ENCODE data around the gene SORT1. TPM values are rescaled to one million over a fixed set of nuclear protein-coding genes. Genes with fewer than 3 reads are reported as not detected.

Gene SORT1
- total and polyA plus RNA-seq, 8 donors: 39.4 to 165 (median 46.7) TPM

DNA sequence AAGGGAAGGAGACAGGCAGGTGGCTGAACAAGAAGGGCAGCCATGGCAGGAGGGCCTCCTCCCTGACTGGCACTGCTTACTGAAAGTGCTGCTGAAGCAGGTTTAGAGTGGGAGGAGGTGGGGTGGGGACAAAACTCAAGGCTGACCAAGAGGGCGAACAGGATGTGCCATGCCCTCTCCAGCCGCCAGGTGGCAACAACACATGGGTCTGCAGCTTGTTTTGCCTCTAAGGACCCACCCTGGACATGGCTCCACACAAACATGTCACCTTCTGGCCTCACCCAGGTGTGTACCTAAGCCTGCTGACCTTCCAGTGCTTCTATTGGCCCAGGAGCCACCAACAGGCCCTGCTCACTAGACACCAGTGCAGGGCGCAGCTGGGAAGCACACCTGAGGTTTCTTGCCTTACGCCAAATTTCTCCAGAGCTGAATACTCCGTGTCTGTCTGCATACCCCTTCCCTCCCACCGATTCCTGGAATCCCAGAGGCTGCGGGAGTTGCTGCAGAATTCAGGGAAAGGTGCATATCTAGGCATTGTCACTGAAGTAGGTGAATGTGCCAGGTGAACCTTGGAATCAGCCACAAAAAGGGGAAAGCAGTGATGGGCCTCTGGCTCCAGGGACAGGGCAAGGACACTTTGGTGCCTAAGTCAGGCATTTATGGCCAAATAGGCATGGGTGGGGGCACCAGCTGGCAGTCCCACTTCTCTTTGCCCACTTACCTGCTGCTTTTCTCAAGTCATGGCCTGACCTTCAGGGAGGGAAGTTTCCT, 120.1 kb downstream of the SORT1 start:
- intact Hi-C loops (cut with DNase I): loop anchor here in 1 of 2 donors (5.0 kb wide), 1 partner anchor 120 kb away; the partner anchor contains the start of gene SORT1
- TF ChIP-seq, protein P1, sequence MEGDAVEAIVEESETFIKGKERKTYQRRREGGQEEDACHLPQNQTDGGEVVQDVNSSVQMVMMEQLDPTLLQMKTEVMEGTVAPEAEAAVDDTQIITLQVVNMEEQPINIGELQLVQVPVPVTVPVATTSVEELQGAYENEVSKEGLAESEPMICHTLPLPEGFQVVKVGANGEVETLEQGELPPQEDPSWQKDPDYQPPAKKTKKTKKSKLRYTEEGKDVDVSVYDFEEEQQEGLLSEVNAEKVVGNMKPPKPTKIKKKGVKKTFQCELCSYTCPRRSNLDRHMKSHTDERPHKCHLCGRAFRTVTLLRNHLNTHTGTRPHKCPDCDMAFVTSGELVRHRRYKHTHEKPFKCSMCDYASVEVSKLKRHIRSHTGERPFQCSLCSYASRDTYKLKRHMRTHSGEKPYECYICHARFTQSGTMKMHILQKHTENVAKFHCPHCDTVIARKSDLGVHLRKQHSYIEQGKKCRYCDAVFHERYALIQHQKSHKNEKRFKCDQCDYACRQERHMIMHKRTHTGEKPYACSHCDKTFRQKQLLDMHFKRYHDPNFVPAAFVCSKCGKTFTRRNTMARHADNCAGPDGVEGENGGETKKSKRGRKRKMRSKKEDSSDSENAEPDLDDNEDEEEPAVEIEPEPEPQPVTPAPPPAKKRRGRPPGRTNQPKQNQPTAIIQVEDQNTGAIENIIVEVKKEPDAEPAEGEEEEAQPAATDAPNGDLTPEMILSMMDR (IDR thresholded peaks at IDR 0.05): peak; percentile 80 to 91
- Histone ChIP-seq H3K36me3 (peaks cover 0 to 4% of the 10 kb centered on the region in 2 donors), H3K9me3 (no peaks in the 10 kb centered on the region), H3K27ac (peak overlapping the region; percentile 25 to 39), H3K4me3 (no peak overlapping the region), H3K4me1 (peaks cover 26 to 27% of the 10 kb centered on the region in 2 donors), H3K27me3 (no peaks in the 10 kb centered on the region)
- ATAC-seq (peak; percentile 67), DNase-seq (peak; percentile 46 to 92 (median 82))

GRCh38 chr1:109275706-109276345, 121.9 kb downstream of the SORT1 start:
- Histone ChIP-seq H3K27me3 (no peaks in the 10 kb centered on the region), H3K27ac (peak overlapping the region in 1 of 2 donors; percentile 54), H3K36me3 (peaks cover 0 to 4% of the 10 kb centered on the region in 2 donors), H3K4me3 (peak overlapping the region; percentile 7 to 33), H3K4me1 (peaks cover 13% of the 10 kb centered on the region in 2 donors), H3K9me3 (no peaks in the 10 kb centered on the region)
- ATAC-seq (no peak), DNase-seq (peak in 1 of 4 donors; percentile 38)
- intact Hi-C loops (cut with DNase I): loop anchor here in 1 of 2 donors (5.0 kb wide), 1 partner anchor 121 kb away; the partner anchor contains the start of gene SORT1
- TF ChIP-seq, protein P1 (IDR thresholded peaks at IDR 0.05): no peak

DNA sequence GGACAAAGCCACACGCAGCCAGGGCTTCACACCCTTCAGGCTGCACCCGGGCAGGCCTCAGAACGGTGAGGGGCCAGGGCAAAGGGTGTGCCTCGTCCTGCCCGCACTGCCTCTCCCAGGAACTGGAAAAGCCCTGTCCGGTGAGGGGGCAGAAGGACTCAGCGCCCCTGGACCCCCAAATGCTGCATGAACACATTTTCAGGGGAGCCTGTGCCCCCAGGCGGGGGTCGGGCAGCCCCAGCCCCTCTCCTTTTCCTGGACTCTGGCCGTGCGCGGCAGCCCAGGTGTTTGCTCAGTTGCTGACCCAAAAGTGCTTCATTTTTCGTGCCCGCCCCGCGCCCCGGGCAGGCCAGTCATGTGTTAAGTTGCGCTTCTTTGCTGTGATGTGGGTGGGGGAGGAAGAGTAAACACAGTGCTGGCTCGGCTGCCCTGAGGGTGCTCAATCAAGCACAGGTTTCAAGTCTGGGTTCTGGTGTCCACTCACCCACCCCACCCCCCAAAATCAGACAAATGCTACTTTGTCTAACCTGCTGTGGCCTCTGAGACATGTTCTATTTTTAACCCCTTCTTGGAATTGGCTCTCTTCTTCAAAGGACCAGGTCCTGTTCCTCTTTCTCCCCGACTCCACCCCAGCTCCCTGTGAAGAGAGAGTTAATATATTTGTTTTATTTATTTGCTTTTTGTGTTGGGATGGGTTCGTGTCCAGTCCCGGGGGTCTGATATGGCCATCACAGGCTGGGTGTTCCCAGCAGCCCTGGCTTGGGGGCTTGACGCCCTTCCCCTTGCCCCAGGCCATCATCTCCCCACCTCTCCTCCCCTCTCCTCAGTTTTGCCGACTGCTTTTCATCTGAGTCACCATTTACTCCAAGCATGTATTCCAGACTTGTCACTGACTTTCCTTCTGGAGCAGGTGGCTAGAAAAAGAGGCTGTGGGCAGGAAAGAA, 122.9 kb downstream of the SORT1 start:
- H3K4me3 ChIP-seq: peak overlapping the region; percentile 21 to 33
- peak in 3 of 4 donors; percentile 68 to 85 (median 83) for DNase-seq
- H3K36me3 ChIP-seq: peaks cover 0 to 2% of the 10 kb centered on the region in 2 donors
- TF ChIP-seq, protein P1 (IDR thresholded peaks at IDR 0.05): no peak
- peaks cover 10 to 13% of the 10 kb centered on the region in 2 donors for H3K4me1 ChIP-seq
- H3K27ac ChIP-seq: peak overlapping the region; percentile 48 to 78
- no peaks in the 10 kb centered on the region for H3K9me3 ChIP-seq
- ATAC-seq: peak; percentile 78
- intact Hi-C loops (cut with DNase I): loop anchor here in 1 of 2 donors (5.0 kb wide), 1 partner anchor 122 kb away; the partner anchor contains the start of gene SORT1
- H3K27me3 ChIP-seq: no peaks in the 10 kb centered on the region

DNA sequence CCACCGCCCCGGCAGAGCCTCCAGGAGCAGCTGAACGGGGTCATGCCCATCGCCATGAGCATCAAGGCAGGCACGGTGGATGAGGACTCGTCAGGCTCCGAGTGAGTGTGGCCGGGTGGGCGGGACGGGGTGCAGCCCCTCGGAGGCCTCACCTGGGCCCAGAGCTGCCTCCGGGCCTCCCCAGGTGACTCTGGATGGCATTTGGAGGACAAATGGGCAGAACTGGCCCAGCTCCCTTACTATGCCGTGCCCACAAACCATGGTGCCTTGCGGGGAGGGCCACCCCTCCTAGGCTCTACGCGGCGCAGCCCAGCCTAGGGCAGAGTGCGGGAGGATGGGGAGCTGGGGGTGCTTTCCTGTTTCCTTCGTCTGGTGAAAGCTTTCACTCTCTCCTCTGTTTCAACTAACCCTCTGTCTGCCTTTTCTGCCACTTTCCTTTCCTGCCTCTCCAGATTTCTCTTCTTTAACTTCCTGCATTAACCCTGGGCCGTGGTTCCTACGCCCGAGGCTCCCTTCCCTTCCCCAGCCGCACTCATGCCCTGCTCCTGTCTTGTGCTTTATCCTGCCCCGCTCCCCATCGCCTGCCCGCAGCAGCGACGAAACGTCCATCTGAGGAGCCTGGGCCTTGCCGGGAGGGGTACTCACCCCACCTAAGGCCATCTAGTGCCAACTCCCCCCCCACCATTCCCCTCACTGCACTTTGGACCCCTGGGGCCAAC, 124.0 kb downstream of the SORT1 start:
- DNase-seq (peak in 1 of 4 donors; percentile 74), ATAC-seq (peak; percentile 58)
- peaks cover 10 to 13% of the 10 kb centered on the region in 2 donors for H3K4me1 ChIP-seq
- no peaks in the 10 kb centered on the region for H3K36me3 ChIP-seq
- H3K9me3 ChIP-seq: no peaks in the 10 kb centered on the region
- intact Hi-C loops (cut with DNase I): no loop called here
- peak overlapping the region; percentile 21 to 33 for H3K4me3 ChIP-seq
- TF ChIP-seq, protein P1 (IDR thresholded peaks at IDR 0.05): no peak
- peak overlapping the region in 1 of 2 donors; percentile 78 for H3K27ac ChIP-seq
- no peaks in the 10 kb centered on the region for H3K27me3 ChIP-seq

All from left lung (tissue), 10 donors.